H9 (cell line): ENCODE results near the gene SLC7A4. TPM values are rescaled to one million over a fixed set of nuclear protein-coding genes. Genes with fewer than 3 reads are reported as not detected.

Experiments used
- DNase-seq: peaks from one replicate; pipeline ENCODE4 v3.0.0-alpha.2; 2017
- H2AFZ ChIP-seq: one replicate; pipeline ENCODE4 v1.6.1; 2013; ENCODE audit warnings: mild to moderate bottlenecking, low read length, control low read depth, moderate library complexity
- H2AK5ac ChIP-seq: 2 replicates; pipeline ENCODE4 v1.6.1; 2013; ENCODE audit warnings: low read length, control low read depth, mixed read lengths; ENCODE audit not compliant: insufficient read length
- H2BK120ac ChIP-seq: one replicate; pipeline ENCODE4 v1.6.1; 2013; ENCODE audit warnings: low read depth, mild to moderate bottlenecking, low read length, control low read depth, inconsistent platforms; ENCODE audit not compliant: poor library complexity, severe bottlenecking
- H2BK12ac ChIP-seq: 2 replicates; pipeline ENCODE4 v1.6.1; 2013; ENCODE audit warnings: low read length, control low read depth, mixed read lengths, low read depth; ENCODE audit not compliant: insufficient read length
- H2BK15ac ChIP-seq: 2 replicates; pipeline ENCODE4 v1.6.1; 2013; ENCODE audit warnings: low read depth, low read length, control low read depth
- H2BK20ac ChIP-seq: one replicate; pipeline ENCODE4 v1.6.1; 2013; ENCODE audit warnings: low read depth, mild to moderate bottlenecking, low read length, control low read depth, inconsistent platforms; ENCODE audit not compliant: poor library complexity, severe bottlenecking
- H2BK5ac ChIP-seq: 2 replicates; pipeline ENCODE4 v1.6.1; 2013; ENCODE audit warnings: low read length, control low read depth, mixed read lengths; ENCODE audit not compliant: insufficient read length
- H3K14ac ChIP-seq: 2 replicates; pipeline ENCODE4 v1.6.1; 2013; ENCODE audit warnings: low read length, control low read depth; ENCODE audit not compliant: insufficient read depth
- H3K18ac ChIP-seq: 2 replicates; pipeline ENCODE4 v1.6.1; 2013; ENCODE audit warnings: low read depth, mild to moderate bottlenecking, mixed read lengths, low read length, control low read depth; ENCODE audit not compliant: insufficient read length
- H3K23ac ChIP-seq: 2 replicates; pipeline ENCODE4 v1.6.1; 2013; ENCODE audit warnings: low read length, control low read depth, mixed read lengths, low read depth; ENCODE audit not compliant: insufficient read length
- H3K23me2 ChIP-seq: 2 replicates; pipeline ENCODE4 v1.6.1; 2013; ENCODE audit warnings: low read depth, mild to moderate bottlenecking, mixed read lengths, low read length, control low read depth; ENCODE audit not compliant: insufficient read length, poor library complexity, severe bottlenecking
- H3K27ac ChIP-seq: 2 replicates; pipeline ENCODE4 v1.5.1; 2013; ENCODE audit warnings: low read length, control low read depth, mixed read lengths, low read depth; ENCODE audit not compliant: insufficient read length
- H3K27me3 ChIP-seq: 2 replicates; pipeline ENCODE4 v1.6.1; 2013; ENCODE audit warnings: low read length, control low read depth, inconsistent platforms; ENCODE audit not compliant: insufficient read depth
- H3K4ac ChIP-seq: 2 replicates; pipeline ENCODE4 v1.6.1; 2013; ENCODE audit warnings: low read depth, mild to moderate bottlenecking, control low read depth, inconsistent platforms, low read length, moderate library complexity
- H3K4me1 ChIP-seq: 2 replicates; pipeline ENCODE4 v1.6.1; 2013; ENCODE audit warnings: low read length, control low read depth, inconsistent platforms; ENCODE audit not compliant: insufficient read depth
- H3K4me2 ChIP-seq: 2 replicates; pipeline ENCODE4 v1.6.1; 2013; ENCODE audit warnings: low read length, control low read depth, mixed read lengths; ENCODE audit not compliant: insufficient read length, insufficient read depth
- H3K56ac ChIP-seq: 2 replicates; pipeline ENCODE4 v1.6.1; 2013; ENCODE audit warnings: low read depth, mild to moderate bottlenecking, mixed read lengths, low read length, control low read depth; ENCODE audit not compliant: insufficient read length
- H3K79me1 ChIP-seq: 2 replicates; pipeline ENCODE4 v1.6.1; 2013; ENCODE audit warnings: low read depth, mild to moderate bottlenecking, moderate library complexity, low read length, control low read depth, inconsistent platforms; ENCODE audit not compliant: insufficient read depth, poor library complexity, severe bottlenecking
- H3K79me2 ChIP-seq: 2 replicates; pipeline ENCODE4 v1.6.1; 2013; ENCODE audit warnings: low read length, control low read depth, inconsistent platforms; ENCODE audit not compliant: insufficient read depth
- H3K9ac ChIP-seq: 2 replicates; pipeline ENCODE4 v1.6.1; 2013; ENCODE audit warnings: low read length, control low read depth, mixed read lengths; ENCODE audit not compliant: insufficient read length; ENCODE audit errors: extremely low read depth
- H3K9me3 ChIP-seq: one replicate; pipeline ENCODE4 v1.6.1; 2013; ENCODE audit warnings: low read depth, low read length, inconsistent platforms; ENCODE audit not compliant: control insufficient read depth
- H3T11ph ChIP-seq: one replicate; pipeline ENCODE4 v1.6.1; 2013; ENCODE audit warnings: mild to moderate bottlenecking, low read length, control low read depth, inconsistent platforms
- H4K20me1 ChIP-seq: one replicate; pipeline ENCODE4 v1.6.1; 2013; ENCODE audit not compliant: control insufficient read depth, insufficient read length, insufficient read depth
- H4K5ac ChIP-seq: 2 replicates; pipeline ENCODE4 v1.6.1; 2013; ENCODE audit warnings: low read depth, mild to moderate bottlenecking, mixed read lengths, low read length, control low read depth; ENCODE audit not compliant: insufficient read length
- H4K8ac ChIP-seq: replicated peaks from 2 replicates; pipeline ENCODE4 v1.6.1; 2013; ENCODE audit warnings: low read length, control low read depth, mixed read lengths, low read depth; ENCODE audit not compliant: insufficient read length
- H4K91ac ChIP-seq: 2 replicates; pipeline ENCODE4 v1.6.1; 2013; ENCODE audit warnings: low read depth, mild to moderate bottlenecking, moderate library complexity, mixed read lengths, low read length, control low read depth; ENCODE audit not compliant: insufficient read length
- H3K27ac Mint-ChIP-seq, 3 experiments: 2 replicates in 2 of 3; 3 replicates in 1 of 3; pipeline ENCODE4 v1.8.0; 2020 to 2021; ENCODE audit warnings: mixed read lengths in 3 of 3, mild to moderate bottlenecking in 1 of 3, moderate library complexity in 1 of 3
- H3K27me3 Mint-ChIP-seq: 2 replicates; pipeline ENCODE4 v1.8.0; 2021; ENCODE audit warnings: low read depth, mild to moderate bottlenecking, moderate library complexity, mixed read lengths
- H3K36me3 Mint-ChIP-seq, 3 experiments: 2 replicates in 2 of 3; 3 replicates in 1 of 3; pipeline ENCODE4 v1.8.0; 2020 to 2021; ENCODE audit warnings: low read depth in 3 of 3, mixed read lengths in 3 of 3; ENCODE audit not compliant: insufficient read depth in 1 of 3
- H3K4me1 Mint-ChIP-seq, 2 experiments: 2 replicates each; pipeline ENCODE4 v1.8.0; 2020; ENCODE audit warnings: mixed read lengths in 2 of 2
- H3K4me3 Mint-ChIP-seq, 2 experiments: 2 replicates in 1 of 2; 3 replicates in 1 of 2; pipeline ENCODE4 v1.8.0; 2020 to 2021; ENCODE audit warnings: mild to moderate bottlenecking in 2 of 2, mixed read lengths in 2 of 2, moderate library complexity in 1 of 2
- H3K9me3 Mint-ChIP-seq, 2 experiments: 2 replicates in 1 of 2; 3 replicates in 1 of 2; pipeline ENCODE4 v1.8.0; 2020; ENCODE audit warnings: mild to moderate bottlenecking in 2 of 2, mixed read lengths in 2 of 2, moderate library complexity in 1 of 2
- WGBS: extraction: QIAGEN DNeasy Blood & Tissue Kit; methylation state at CpG from one replicate; pipeline ENCODE4 v1.1.7; 2013; ENCODE audit warnings: missing lambda C conversion rate, low lambda C conversion rate, mixed read lengths; ENCODE audit not compliant: insufficient read length; ENCODE audit errors: extremely low coverage; 5-methylcytosine and 5-hydroxymethylcytosine counted together
- total RNA-seq: library from RNA; stranded (reverse); gene quantifications from 2 replicates; pipeline ENCODE4 v1.2.1, GENCODE V29; 2021
- TF ChIP-seq, protein P1 (sequence below): fragments of 200-600 bp; sonication (generic); conservative IDR thresholded peaks from 3 replicates; pipeline ENCODE4 v1.8.0; 2021; ENCODE audit warnings: antibody characterized with exemption, mild to moderate bottlenecking

SLC7A4 gene
- total RNA-seq, 1 experiment from 2014 or later: 0.09 TPM

DNA sequence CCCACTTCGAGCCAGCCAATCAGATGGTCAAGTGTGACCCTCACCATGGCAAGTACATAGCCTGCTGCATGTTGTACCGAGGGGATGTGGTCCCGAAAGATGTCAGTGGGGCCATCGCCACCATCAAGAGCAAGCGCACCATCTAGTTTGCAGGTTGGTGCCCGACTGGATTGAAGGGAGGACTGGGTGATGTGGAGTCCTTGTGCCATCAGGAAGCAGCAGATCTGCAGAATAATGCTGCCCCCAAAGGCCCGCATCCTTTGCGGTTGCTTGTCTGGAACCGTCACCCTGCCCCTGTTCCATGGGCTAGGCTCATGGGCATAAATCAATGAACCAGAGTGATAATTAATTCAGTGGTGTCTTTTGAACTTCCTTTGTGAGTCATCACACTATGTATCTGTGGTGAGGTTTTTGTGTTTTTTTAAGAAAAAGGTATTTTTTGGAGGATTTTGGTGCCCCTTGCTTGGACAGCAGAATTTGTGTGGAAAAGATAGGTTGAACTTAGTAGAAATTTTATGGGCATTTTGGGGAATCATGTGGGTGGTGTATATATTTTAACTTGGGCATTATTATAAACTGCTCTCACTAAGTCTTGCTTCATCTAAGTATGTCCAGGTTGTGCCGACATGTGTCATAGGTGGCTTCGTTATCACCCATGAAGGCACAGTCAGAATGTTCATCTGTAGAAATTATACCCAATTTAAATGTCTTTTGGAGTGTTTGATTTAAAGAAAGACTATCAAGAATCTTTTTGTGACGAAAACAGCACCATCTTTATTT, 35.7 kb upstream of the SLC7A4 start:
- H2BK12ac ChIP-seq: no peak overlapping the region
- H4K20me1 ChIP-seq: no peaks in the 10 kb centered on the region
- no peak overlapping the region; the same call in 1 of the 2 replicates for H3K14ac ChIP-seq
- H3K27ac ChIP-seq: no peak overlapping the region
- Mint-ChIP-seq H3K4me1 (no peaks in the 10 kb centered on the region), H3K36me3 (no peaks in the 10 kb centered on the region; a peak in 1 of 7 replicates), H3K27ac (no peak overlapping the region), H3K4me3 (no peak overlapping the region), H3K9me3 (peaks cover 0 to 2% of the 10 kb centered on the region in 2 experiments; a peak in 1 of 5 replicates), H3K27me3 (peaks cover 17% of the 10 kb centered on the region)
- no peak overlapping the region for H2BK120ac ChIP-seq
- no peak overlapping the region for H2AFZ ChIP-seq
- no peaks in the 10 kb centered on the region for H3K23me2 ChIP-seq
- H3K23ac ChIP-seq: no peak overlapping the region
- no peak overlapping the region for H3K56ac ChIP-seq
- no peaks in the 10 kb centered on the region for H3K4me1 ChIP-seq
- H3K79me2 ChIP-seq: no peaks in the 10 kb centered on the region
- no peak overlapping the region for H4K5ac ChIP-seq
- no peak overlapping the region for H2AK5ac ChIP-seq
- no CpG with 5 or more reads among the region's 12 CpGs for WGBS
- H3K79me1 ChIP-seq: no peaks in the 10 kb centered on the region
- TF ChIP-seq, protein P1, sequence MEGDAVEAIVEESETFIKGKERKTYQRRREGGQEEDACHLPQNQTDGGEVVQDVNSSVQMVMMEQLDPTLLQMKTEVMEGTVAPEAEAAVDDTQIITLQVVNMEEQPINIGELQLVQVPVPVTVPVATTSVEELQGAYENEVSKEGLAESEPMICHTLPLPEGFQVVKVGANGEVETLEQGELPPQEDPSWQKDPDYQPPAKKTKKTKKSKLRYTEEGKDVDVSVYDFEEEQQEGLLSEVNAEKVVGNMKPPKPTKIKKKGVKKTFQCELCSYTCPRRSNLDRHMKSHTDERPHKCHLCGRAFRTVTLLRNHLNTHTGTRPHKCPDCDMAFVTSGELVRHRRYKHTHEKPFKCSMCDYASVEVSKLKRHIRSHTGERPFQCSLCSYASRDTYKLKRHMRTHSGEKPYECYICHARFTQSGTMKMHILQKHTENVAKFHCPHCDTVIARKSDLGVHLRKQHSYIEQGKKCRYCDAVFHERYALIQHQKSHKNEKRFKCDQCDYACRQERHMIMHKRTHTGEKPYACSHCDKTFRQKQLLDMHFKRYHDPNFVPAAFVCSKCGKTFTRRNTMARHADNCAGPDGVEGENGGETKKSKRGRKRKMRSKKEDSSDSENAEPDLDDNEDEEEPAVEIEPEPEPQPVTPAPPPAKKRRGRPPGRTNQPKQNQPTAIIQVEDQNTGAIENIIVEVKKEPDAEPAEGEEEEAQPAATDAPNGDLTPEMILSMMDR: no peak
- H3K18ac ChIP-seq: no peak overlapping the region
- no peak overlapping the region for H2BK20ac ChIP-seq
- no peaks in the 10 kb centered on the region for H3K9me3 ChIP-seq
- no peaks in the 10 kb centered on the region for H3K27me3 ChIP-seq
- no peak overlapping the region for H3K4me2 ChIP-seq
- H3T11ph ChIP-seq: no peak overlapping the region
- DNase-seq: no peak
- no peak overlapping the region for H2BK5ac ChIP-seq
- no peak overlapping the region for H4K91ac ChIP-seq
- no peak overlapping the region for H2BK15ac ChIP-seq
- no peak overlapping the region for H4K8ac ChIP-seq
- H3K9ac ChIP-seq: no peak overlapping the region
- no peak overlapping the region for H3K4ac ChIP-seq
